A549 (cell line): ENCODE data around the gene PLIN5.
"Not testable (repeated sequence)": the region's sequence is repeated elsewhere in the genome, so short reads cannot be mapped to it uniquely, and the experiment has no call there.

Experiments used
- CHD4 ChIP-seq: fragments of 200-600 bp; sonication (generic); IDR thresholded peaks from 2 replicates; pipeline ENCODE4 v1.6.1; 2016; ENCODE audit warnings: antibody characterized with exemption, mild to moderate bottlenecking, borderline replicate concordance
- TF ChIP-seq, protein P1 (sequence below): fragments of >200 bp; sonication (Bioruptor Twin); formaldehyde crosslinking; IDR thresholded peaks from 3 replicates; pipeline ENCODE4 v1.5.1; 2016

DNA sequence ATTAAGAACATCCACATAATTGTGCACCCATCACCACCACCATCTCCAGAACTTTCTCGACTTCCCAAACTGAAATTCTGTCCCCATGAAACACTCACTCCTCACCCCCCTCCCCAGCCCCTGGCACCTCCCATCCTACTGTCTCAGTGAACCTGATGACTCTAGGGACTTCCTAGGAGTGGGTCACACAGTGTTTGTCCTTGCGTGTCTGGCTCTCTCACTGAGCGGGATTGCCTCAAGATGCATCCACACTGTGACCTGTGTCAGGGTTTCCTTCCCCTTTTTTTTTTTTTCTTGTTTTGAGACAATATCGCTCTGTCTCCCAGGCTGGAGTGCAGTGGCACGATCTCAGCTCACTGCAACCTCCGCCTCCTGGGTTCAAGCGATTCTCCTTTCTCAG is 27.1 kb upstream of the PLIN5 start:
- TF ChIP-seq, protein P1, sequence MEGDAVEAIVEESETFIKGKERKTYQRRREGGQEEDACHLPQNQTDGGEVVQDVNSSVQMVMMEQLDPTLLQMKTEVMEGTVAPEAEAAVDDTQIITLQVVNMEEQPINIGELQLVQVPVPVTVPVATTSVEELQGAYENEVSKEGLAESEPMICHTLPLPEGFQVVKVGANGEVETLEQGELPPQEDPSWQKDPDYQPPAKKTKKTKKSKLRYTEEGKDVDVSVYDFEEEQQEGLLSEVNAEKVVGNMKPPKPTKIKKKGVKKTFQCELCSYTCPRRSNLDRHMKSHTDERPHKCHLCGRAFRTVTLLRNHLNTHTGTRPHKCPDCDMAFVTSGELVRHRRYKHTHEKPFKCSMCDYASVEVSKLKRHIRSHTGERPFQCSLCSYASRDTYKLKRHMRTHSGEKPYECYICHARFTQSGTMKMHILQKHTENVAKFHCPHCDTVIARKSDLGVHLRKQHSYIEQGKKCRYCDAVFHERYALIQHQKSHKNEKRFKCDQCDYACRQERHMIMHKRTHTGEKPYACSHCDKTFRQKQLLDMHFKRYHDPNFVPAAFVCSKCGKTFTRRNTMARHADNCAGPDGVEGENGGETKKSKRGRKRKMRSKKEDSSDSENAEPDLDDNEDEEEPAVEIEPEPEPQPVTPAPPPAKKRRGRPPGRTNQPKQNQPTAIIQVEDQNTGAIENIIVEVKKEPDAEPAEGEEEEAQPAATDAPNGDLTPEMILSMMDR: not testable (repeated sequence)
- TF ChIP-seq CHD4: not testable (repeated sequence)
